Pons (tissue), 1 donor: ENCODE results near the gene SDSL.
A peak's percentile ranks its signal among the peaks of the same experiment; 100 is the strongest.

Experiments used
- DNase-seq: peaks from one replicate; pipeline ENCODE4 v3.0.0-alpha.2; 2016; ENCODE audit warnings: low spot score

The SDSL gene

GRCh38 chr12:113449299-113449698 is 27.1 kb downstream of the SDSL start:
- no peak for DNase-seq

- no peak for DNase-seq
These were observed 27.7 kb downstream of the SDSL start for GRCh38 chr12:113449839-113450238.

- no peak for DNase-seq
These were observed 30.3 kb downstream of the SDSL start for GRCh38 chr12:113452458-113452857.

GRCh38 chr12:113453330-113453729 is 31.1 kb downstream of the SDSL start:
- no peak for DNase-seq

GRCh38 chr12:113456199-113456598 is 34.0 kb downstream of the SDSL start:
- no peak for DNase-seq

- no peak for DNase-seq
These were observed 34.6 kb downstream of the SDSL start for GRCh38 chr12:113456761-113457160.

GRCh38 chr12:113457185-113457584 is 35.0 kb downstream of the SDSL start:
- no peak for DNase-seq

GRCh38 chr12:113457710-113458109 is 35.5 kb downstream of the SDSL start:
- DNase-seq: no peak

- DNase-seq: no peak
These were observed 37.8 kb downstream of the SDSL start for GRCh38 chr12:113459981-113460380.

- DNase-seq: no peak
These were observed 39.5 kb downstream of the SDSL start for GRCh38 chr12:113461666-113462065.

GRCh38 chr12:113462117-113462774 is 40.1 kb downstream of the SDSL start:
- peak; percentile 61 for DNase-seq

GRCh38 chr12:113462998-113463745 is 41.0 kb downstream of the SDSL start:
- no peak for DNase-seq

- no peak for DNase-seq
These were observed 41.7 kb downstream of the SDSL start for GRCh38 chr12:113463746-113464451.

- no peak for DNase-seq
These were observed 42.2 kb downstream of the SDSL start for GRCh38 chr12:113464452-113464775.

GRCh38 chr12:113464852-113465719 is 42.9 kb downstream of the SDSL start:
- no peak for DNase-seq

GRCh38 chr12:113465808-113466453 is 43.8 kb downstream of the SDSL start:
- DNase-seq: no peak

- DNase-seq: no peak
These were observed 44.4 kb downstream of the SDSL start for GRCh38 chr12:113466454-113467141.

GRCh38 chr12:113467142-113467501 is 44.9 kb downstream of the SDSL start:
- DNase-seq: no peak

GRCh38 chr12:113467502-113468364 is 45.6 kb downstream of the SDSL start:
- DNase-seq: no peak
